ENCODE measurements around the gene FA2H. TPM values are rescaled to one million over a fixed set of nuclear protein-coding genes. Genes with fewer than 3 reads are reported as not detected.
A peak's percentile ranks its signal among the peaks of the same experiment; 100 is the strongest.

Gene FA2H
- total and polyA plus RNA-seq, 2 donors from 2014 or later: 4.2 to 10.3 TPM

DNA sequence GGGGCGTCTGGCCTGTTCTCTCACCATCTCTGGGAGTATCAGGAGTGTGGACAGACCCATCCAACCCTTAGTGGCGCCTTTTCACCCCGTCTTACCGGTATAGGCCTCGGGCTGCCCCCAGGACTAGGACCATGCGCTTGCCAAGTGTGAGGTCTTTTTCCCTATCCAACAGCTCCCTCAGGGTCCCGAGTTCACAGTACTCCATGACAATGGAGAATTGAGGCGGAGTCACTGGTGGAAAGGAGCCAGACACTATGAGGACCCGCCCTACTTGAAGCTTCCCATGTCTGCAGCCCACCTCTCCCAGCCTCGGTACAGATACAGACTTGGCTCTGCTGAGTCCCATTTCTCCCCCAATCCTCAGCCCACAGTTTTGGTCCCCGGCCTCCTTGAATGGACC, 92.1 kb downstream of the FA2H start:
- H3K27ac ChIP-seq (ENCODE audit: low read depth in 2 of 2, low read length in 2 of 2): no peak overlapping the region
- H3K4me1 ChIP-seq (ENCODE audit: control insufficient read depth in 2 of 3, insufficient read depth in 2 of 3, low read depth in 1 of 3, low read length in 3 of 3): no peaks in the 10 kb centered on the region
- no peak for DNase-seq
- FAIRE-seq: no peak
- TF ChIP-seq, protein P1, sequence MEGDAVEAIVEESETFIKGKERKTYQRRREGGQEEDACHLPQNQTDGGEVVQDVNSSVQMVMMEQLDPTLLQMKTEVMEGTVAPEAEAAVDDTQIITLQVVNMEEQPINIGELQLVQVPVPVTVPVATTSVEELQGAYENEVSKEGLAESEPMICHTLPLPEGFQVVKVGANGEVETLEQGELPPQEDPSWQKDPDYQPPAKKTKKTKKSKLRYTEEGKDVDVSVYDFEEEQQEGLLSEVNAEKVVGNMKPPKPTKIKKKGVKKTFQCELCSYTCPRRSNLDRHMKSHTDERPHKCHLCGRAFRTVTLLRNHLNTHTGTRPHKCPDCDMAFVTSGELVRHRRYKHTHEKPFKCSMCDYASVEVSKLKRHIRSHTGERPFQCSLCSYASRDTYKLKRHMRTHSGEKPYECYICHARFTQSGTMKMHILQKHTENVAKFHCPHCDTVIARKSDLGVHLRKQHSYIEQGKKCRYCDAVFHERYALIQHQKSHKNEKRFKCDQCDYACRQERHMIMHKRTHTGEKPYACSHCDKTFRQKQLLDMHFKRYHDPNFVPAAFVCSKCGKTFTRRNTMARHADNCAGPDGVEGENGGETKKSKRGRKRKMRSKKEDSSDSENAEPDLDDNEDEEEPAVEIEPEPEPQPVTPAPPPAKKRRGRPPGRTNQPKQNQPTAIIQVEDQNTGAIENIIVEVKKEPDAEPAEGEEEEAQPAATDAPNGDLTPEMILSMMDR (IDR thresholded peaks at IDR 0.05; ENCODE audit: borderline replicate concordance, extremely low read depth, insufficient read depth): no peak
- H3K36me3 ChIP-seq (ENCODE audit: control insufficient read depth in 2 of 3, insufficient read depth in 3 of 3, low read length in 3 of 3): no peaks in the 10 kb centered on the region
- H3K9me3 ChIP-seq (ENCODE audit: control insufficient read depth in 2 of 3, insufficient read depth in 1 of 3, low read length in 3 of 3): no peaks in the 10 kb centered on the region
- no peak overlapping the region for H3K4me3 ChIP-seq (ENCODE audit: low read length in 3 of 3)
- no peaks in the 10 kb centered on the region for H3K27me3 ChIP-seq (ENCODE audit: control insufficient read depth, insufficient read depth, low read length)
- intact Hi-C loops (cut with DNase I): no loop called here
- no peak overlapping the region for H3K9ac ChIP-seq (ENCODE audit: low read length in 3 of 3)

DNA sequence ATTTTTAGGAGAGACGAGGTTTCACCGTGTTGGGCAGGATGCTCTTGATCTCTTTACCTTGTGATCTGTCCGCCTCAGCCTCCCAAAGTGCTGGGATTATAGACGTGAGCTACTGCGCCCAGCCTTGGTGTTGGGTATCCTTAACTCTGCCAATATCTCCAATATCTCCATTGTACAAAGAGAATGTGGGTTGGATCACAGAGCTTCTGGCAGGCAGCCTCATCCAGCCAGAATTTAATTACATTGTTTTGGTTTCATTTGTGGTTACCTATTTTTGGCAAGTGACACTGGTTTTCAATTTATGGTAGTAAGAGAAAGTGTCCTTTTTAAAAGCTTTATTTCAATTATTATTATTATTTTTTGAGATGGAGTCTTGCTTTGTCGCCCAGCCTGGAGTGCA, 93.9 kb downstream of the FA2H start:
- no peak for DNase-seq
- no peaks in the 10 kb centered on the region for H3K4me1 ChIP-seq (ENCODE audit: control insufficient read depth in 2 of 3, insufficient read depth in 2 of 3, low read depth in 1 of 3, low read length in 3 of 3)
- no peak overlapping the region for H3K27ac ChIP-seq (ENCODE audit: low read depth in 2 of 2, low read length in 2 of 2)
- no peak overlapping the region for H3K9ac ChIP-seq (ENCODE audit: low read length in 3 of 3)
- H3K27me3 ChIP-seq (ENCODE audit: control insufficient read depth, insufficient read depth, low read length): no peaks in the 10 kb centered on the region
- H3K4me3 ChIP-seq (ENCODE audit: low read length in 3 of 3): no peak overlapping the region
- no peaks in the 10 kb centered on the region for H3K36me3 ChIP-seq (ENCODE audit: control insufficient read depth in 2 of 3, insufficient read depth in 3 of 3, low read length in 3 of 3)
- intact Hi-C loops (cut with DNase I): no loop called here
- H3K9me3 ChIP-seq (ENCODE audit: control insufficient read depth in 2 of 3, insufficient read depth in 1 of 3, low read length in 3 of 3): no peaks in the 10 kb centered on the region
- FAIRE-seq: no peak
- TF ChIP-seq, protein P1 (IDR thresholded peaks at IDR 0.05; ENCODE audit: borderline replicate concordance, extremely low read depth, insufficient read depth): no peak

DNA sequence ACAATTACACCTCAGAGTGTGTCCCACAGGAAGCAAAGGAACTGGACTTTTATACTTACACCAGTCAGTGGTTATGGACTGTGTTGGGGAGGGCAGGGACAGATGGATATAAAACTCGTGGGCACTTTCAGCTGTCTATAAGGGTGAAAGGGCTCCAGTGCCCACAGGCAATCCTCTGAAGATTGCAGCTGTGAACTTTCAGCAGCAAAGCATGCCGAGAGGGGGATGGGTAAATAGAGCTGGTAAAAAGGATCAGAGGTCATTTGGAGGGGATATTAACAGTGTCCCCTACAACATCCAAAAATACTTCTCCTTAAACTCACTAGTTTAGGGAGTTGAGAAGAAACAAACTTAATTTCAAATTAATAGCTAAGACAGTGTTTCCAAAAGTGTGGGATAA, 94.6 kb downstream of the FA2H start:
- TF ChIP-seq, protein P1 (IDR thresholded peaks at IDR 0.05; ENCODE audit: borderline replicate concordance, extremely low read depth, insufficient read depth): no peak
- Histone ChIP-seq H3K27me3 (ENCODE audit: control insufficient read depth, insufficient read depth, low read length) (no peaks in the 10 kb centered on the region), H3K4me3 (ENCODE audit: low read length in 3 of 3) (no peak overlapping the region), H3K9ac (ENCODE audit: low read length in 3 of 3) (no peak overlapping the region), H3K9me3 (ENCODE audit: control insufficient read depth in 2 of 3, insufficient read depth in 1 of 3, low read length in 3 of 3) (no peaks in the 10 kb centered on the region), H3K4me1 (ENCODE audit: control insufficient read depth in 2 of 3, insufficient read depth in 2 of 3, low read depth in 1 of 3, low read length in 3 of 3) (no peaks in the 10 kb centered on the region), H3K27ac (ENCODE audit: low read depth in 2 of 2, low read length in 2 of 2) (no peak overlapping the region), H3K36me3 (ENCODE audit: control insufficient read depth in 2 of 3, insufficient read depth in 3 of 3, low read length in 3 of 3) (no peaks in the 10 kb centered on the region)
- intact Hi-C loops (cut with DNase I): no loop called here
- DNase-seq (peak in 1 of 5 donors; percentile 7), FAIRE-seq (no peak)

DNA sequence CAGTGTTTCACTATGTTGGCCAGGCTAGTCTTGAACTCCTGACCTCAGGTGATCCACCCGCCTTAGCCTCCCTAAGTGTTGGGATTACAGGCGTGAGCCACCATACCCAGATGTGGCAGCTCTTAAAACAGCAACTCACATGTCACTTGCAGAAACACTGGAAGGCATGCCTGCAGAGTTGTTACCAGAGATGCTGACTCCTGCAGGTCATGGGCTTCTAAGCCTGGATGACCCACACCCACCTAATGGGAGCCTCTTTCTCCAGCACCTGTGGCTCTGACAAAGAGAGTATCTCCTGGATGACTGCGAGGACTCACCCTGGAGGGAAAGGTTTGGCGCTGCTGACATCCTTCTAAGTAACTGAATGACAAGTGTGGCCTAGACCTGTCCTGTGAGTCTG, 96.8 kb downstream of the FA2H start:
- no peak for DNase-seq
- H3K36me3 ChIP-seq (ENCODE audit: control insufficient read depth in 2 of 3, insufficient read depth in 3 of 3, low read length in 3 of 3): no peaks in the 10 kb centered on the region
- TF ChIP-seq, protein P1 (IDR thresholded peaks at IDR 0.05; ENCODE audit: borderline replicate concordance, extremely low read depth, insufficient read depth): no peak
- H3K27me3 ChIP-seq (ENCODE audit: control insufficient read depth, insufficient read depth, low read length): no peaks in the 10 kb centered on the region
- intact Hi-C loops (cut with DNase I): no loop called here
- no peak overlapping the region for H3K9ac ChIP-seq (ENCODE audit: low read length in 3 of 3)
- no peaks in the 10 kb centered on the region for H3K9me3 ChIP-seq (ENCODE audit: control insufficient read depth in 2 of 3, insufficient read depth in 1 of 3, low read length in 3 of 3)
- no peak overlapping the region for H3K4me3 ChIP-seq (ENCODE audit: low read length in 3 of 3)
- H3K4me1 ChIP-seq (ENCODE audit: control insufficient read depth in 2 of 3, insufficient read depth in 2 of 3, low read depth in 1 of 3, low read length in 3 of 3): no peaks in the 10 kb centered on the region
- FAIRE-seq: no peak
- H3K27ac ChIP-seq (ENCODE audit: low read depth in 2 of 2, low read length in 2 of 2): no peak overlapping the region

Measured in kidney (tissue), 14 donors.